ENCODE measurements around the gene NOC4L. TPM values are rescaled to one million over a fixed set of nuclear protein-coding genes. Genes with fewer than 3 reads are reported as not detected.
"Not testable (repeated sequence)": the region's sequence is repeated elsewhere in the genome, so short reads cannot be mapped to it uniquely, and the experiment has no call there.

NOC4L gene
- total RNA-seq, 1 experiment from 2014 or later: 36.5 TPM

DNA sequence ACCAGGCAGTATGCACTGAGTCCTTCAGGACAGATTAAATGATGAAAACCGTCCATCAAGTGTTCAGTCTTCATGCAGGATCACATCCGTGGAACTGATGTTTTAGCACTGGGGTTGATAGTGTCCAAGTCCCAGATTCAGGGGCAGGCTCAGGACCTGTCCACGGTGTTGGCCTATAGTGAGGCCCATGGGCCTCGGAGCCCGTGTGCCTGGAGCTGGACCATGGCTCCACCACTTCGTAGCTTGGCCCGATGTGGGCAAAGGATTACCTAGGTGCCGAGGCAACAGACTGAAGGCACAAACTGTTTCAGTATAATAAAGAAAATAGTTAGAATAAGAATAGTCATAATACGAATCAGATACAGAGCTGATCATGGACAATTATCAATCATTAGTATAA, 42.0 kb upstream of the NOC4L start:
- Histone ChIP-seq H3K79me2 (ENCODE audit: insufficient read depth, low read length) (no peaks in the 10 kb centered on the region), H3T11ph (ENCODE audit: low read length) (no peak overlapping the region), H4K91ac (ENCODE audit: insufficient read length, low read depth, low read length) (no peak overlapping the region), H3K4me1 (ENCODE audit: insufficient read depth, low read length) (no peaks in the 10 kb centered on the region; the same call in 1 of the 2 replicates), H3K9ac (ENCODE audit: extremely low read depth, insufficient read length, low read length) (no peak overlapping the region), H4K20me1 (ENCODE audit: control insufficient read depth, insufficient read depth, insufficient read length) (no peaks in the 10 kb centered on the region), H2BK15ac (ENCODE audit: low read depth, low read length) (no peak overlapping the region), H3K56ac (ENCODE audit: insufficient read length, low read depth, low read length) (no peak overlapping the region), H3K23ac (ENCODE audit: insufficient read length, low read depth, low read length) (no peak overlapping the region), H3K23me2 (ENCODE audit: insufficient read length, low read depth, low read length, poor library complexity, severe bottlenecking) (no peaks in the 10 kb centered on the region), H3K4ac (ENCODE audit: low read depth, low read length) (no peak overlapping the region), H2BK20ac (ENCODE audit: low read depth, low read length, poor library complexity, severe bottlenecking) (no peak overlapping the region), H3K79me1 (ENCODE audit: insufficient read depth, low read depth, low read length, poor library complexity, severe bottlenecking) (no peaks in the 10 kb centered on the region), H2BK12ac (ENCODE audit: insufficient read length, low read depth, low read length) (no peak overlapping the region), H4K8ac (replicated peaks; ENCODE audit: insufficient read length, low read depth, low read length) (no peak overlapping the region), H3K9me3 (ENCODE audit: control insufficient read depth, low read depth, low read length) (no peaks in the 10 kb centered on the region), H3K27me3 (ENCODE audit: insufficient read depth, low read length) (no peaks in the 10 kb centered on the region), H2AK5ac (ENCODE audit: insufficient read length, low read length) (no peak overlapping the region), H2BK5ac (ENCODE audit: insufficient read length, low read length) (no peak overlapping the region), H4K5ac (ENCODE audit: insufficient read length, low read depth, low read length) (no peak overlapping the region), H3K14ac (ENCODE audit: insufficient read depth, low read length) (no peak overlapping the region), H2BK120ac (ENCODE audit: low read depth, low read length, poor library complexity, severe bottlenecking) (no peak overlapping the region), H3K18ac (ENCODE audit: insufficient read length, low read depth, low read length) (no peak overlapping the region), H3K27ac (ENCODE audit: insufficient read length, low read depth, low read length) (no peak overlapping the region), H2AFZ (ENCODE audit: low read length) (no peak overlapping the region), H3K4me2 (ENCODE audit: insufficient read depth, insufficient read length, low read length) (no peak overlapping the region)
- Mint-ChIP-seq H3K27me3 (ENCODE audit: low read depth) (no peaks in the 10 kb centered on the region), H3K4me1 (peaks cover 10 to 11% of the 10 kb centered on the region in 2 experiments), H3K9me3 (no peaks in the 10 kb centered on the region), H3K4me3 (no peak overlapping the region), H3K36me3 (ENCODE audit: insufficient read depth in 1 of 3, low read depth in 3 of 3) (peaks cover 8 to 40% (median 22%) of the 10 kb centered on the region in 3 experiments; a peak in 6 of 7 replicates), H3K27ac (0 out of 7 replicates have a peak overlapping the region, but pooled peaks of 1 of the 3 experiments have one; percentile 51)
- TF ChIP-seq CTCF (conservative IDR thresholded peaks at IDR 0.05): no peak
- no peak for DNase-seq
- WGBS (ENCODE audit: extremely low coverage, insufficient read length, low lambda C conversion rate): no CpG with 5 or more reads among the region's 9 CpGs

DNA sequence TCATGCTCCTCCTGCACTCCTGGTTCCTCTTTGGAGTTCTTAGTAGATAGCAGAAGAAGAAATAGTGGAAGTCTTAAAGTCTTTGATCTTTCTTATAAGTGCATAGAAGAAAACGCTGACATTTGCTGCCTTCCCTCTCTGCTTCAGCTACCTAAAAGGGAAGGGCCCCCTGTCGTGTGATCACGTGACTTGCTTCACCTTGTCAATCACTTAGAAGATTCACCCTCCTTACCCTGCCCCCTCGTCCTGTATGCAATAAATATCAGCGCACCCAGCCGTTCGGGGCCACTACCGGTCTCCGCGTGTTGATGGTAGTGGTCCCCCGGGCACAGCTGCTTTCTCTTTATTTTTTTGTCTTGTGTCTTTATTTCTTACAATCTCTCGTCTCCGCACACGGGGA, 41.2 kb upstream of the NOC4L start:
- H2BK20ac ChIP-seq (ENCODE audit: low read depth, low read length, poor library complexity, severe bottlenecking); H3K9me3 ChIP-seq (ENCODE audit: control insufficient read depth, low read depth, low read length); H3K27ac ChIP-seq (ENCODE audit: insufficient read length, low read depth, low read length); H3K4me1 ChIP-seq (ENCODE audit: insufficient read depth, low read length); H3K4me2 ChIP-seq (ENCODE audit: insufficient read depth, insufficient read length, low read length); H3K4ac ChIP-seq (ENCODE audit: low read depth, low read length); H3K23ac ChIP-seq (ENCODE audit: insufficient read length, low read depth, low read length); H3K23me2 ChIP-seq (ENCODE audit: insufficient read length, low read depth, low read length, poor library complexity, severe bottlenecking); H3K79me1 ChIP-seq (ENCODE audit: insufficient read depth, low read depth, low read length, poor library complexity, severe bottlenecking); H2AFZ ChIP-seq (ENCODE audit: low read length); H3K18ac ChIP-seq (ENCODE audit: insufficient read length, low read depth, low read length); H3K56ac ChIP-seq (ENCODE audit: insufficient read length, low read depth, low read length); H3K14ac ChIP-seq (ENCODE audit: insufficient read depth, low read length); H3K9ac ChIP-seq (ENCODE audit: extremely low read depth, insufficient read length, low read length); H2BK120ac ChIP-seq (ENCODE audit: low read depth, low read length, poor library complexity, severe bottlenecking); H3K79me2 ChIP-seq (ENCODE audit: insufficient read depth, low read length); H2AK5ac ChIP-seq (ENCODE audit: insufficient read length, low read length); H4K5ac ChIP-seq (ENCODE audit: insufficient read length, low read depth, low read length); H3K27me3 Mint-ChIP-seq (ENCODE audit: low read depth); H4K20me1 ChIP-seq (ENCODE audit: control insufficient read depth, insufficient read depth, insufficient read length); H2BK15ac ChIP-seq (ENCODE audit: low read depth, low read length); H4K8ac ChIP-seq (replicated peaks; ENCODE audit: insufficient read length, low read depth, low read length); DNase-seq; H3K4me3 Mint-ChIP-seq; H4K91ac ChIP-seq (ENCODE audit: insufficient read length, low read depth, low read length); H2BK5ac ChIP-seq (ENCODE audit: insufficient read length, low read length); H3T11ph ChIP-seq (ENCODE audit: low read length); H2BK12ac ChIP-seq (ENCODE audit: insufficient read length, low read depth, low read length); H3K27me3 ChIP-seq (ENCODE audit: insufficient read depth, low read length); H3K9me3 Mint-ChIP-seq: not testable (repeated sequence)
- peaks cover 11 to 14% of the 10 kb centered on the region in 2 experiments for H3K4me1 Mint-ChIP-seq
- H3K27ac Mint-ChIP-seq: peak overlapping the region in 2 of 3 experiments; percentile 42 to 95; a peak in 6 of 7 replicates
- peaks cover 8 to 35% (median 18%) of the 10 kb centered on the region in 3 experiments; a peak in 6 of 7 replicates for H3K36me3 Mint-ChIP-seq (ENCODE audit: insufficient read depth in 1 of 3, low read depth in 3 of 3)
- WGBS (ENCODE audit: extremely low coverage, insufficient read length, low lambda C conversion rate): no CpG with 5 or more reads among the region's 14 CpGs
